Suprapubic skin (tissue), 4 donors: ENCODE measurements around the gene VEPH1.

Experiments
- CTCF ChIP-seq, 2 donors: fragments of 200-600 bp in 1 of 2; fragments of 450-650 bp in 1 of 2; sonication (generic) in 1 of 2; IDR thresholded peaks; one replicate each; pipeline ENCODE4 v1.5.1; 2016 to 2019; ENCODE audit warnings: antibody characterized with exemption in 2 of 2, mild to moderate bottlenecking in 1 of 2, moderate library complexity in 1 of 2
- EP300 ChIP-seq: sonication (generic); formaldehyde crosslinking; IDR thresholded peaks from one replicate; pipeline ENCODE4 v1.6.1; 2017; ENCODE audit warnings: antibody characterized with exemption
- POLR2A ChIP-seq, 2 donors: fragments of 450-650 bp; IDR thresholded peaks; one replicate each; pipeline ENCODE4 v1.6.1; 2017; ENCODE audit warnings: antibody characterized with exemption in 2 of 2, mild to moderate bottlenecking in 2 of 2, moderate library complexity in 2 of 2
- POLR2AphosphoS5 ChIP-seq, 3 donors: sonication (generic); formaldehyde crosslinking; IDR thresholded peaks; one replicate each; pipeline ENCODE4 v1.6.1; 2017; ENCODE audit warnings: antibody characterized with exemption in 3 of 3

- TF ChIP-seq POLR2A (IDR thresholded peaks at IDR 0.05) (no peak), EP300 (no peak), CTCF (IDR thresholded peaks at IDR 0.05) (no peak), POLR2AphosphoS5 (IDR thresholded peaks at IDR 0.05) (no peak)
Observed at GRCh38 chr3:157542711-157543500, 39.7 kb upstream of the VEPH1 start.
